Raji (cell line): Measurements from ENCODE around the gene PIM1.

Experiments used
- POLR2A ChIP-seq: IDR thresholded peaks from 2 replicates; pipeline ENCODE4 v1.6.1; 2011; ENCODE audit warnings: low read depth, low read length, control low read depth; ENCODE audit not compliant: insufficient read depth

The PIM1 gene

DNA sequence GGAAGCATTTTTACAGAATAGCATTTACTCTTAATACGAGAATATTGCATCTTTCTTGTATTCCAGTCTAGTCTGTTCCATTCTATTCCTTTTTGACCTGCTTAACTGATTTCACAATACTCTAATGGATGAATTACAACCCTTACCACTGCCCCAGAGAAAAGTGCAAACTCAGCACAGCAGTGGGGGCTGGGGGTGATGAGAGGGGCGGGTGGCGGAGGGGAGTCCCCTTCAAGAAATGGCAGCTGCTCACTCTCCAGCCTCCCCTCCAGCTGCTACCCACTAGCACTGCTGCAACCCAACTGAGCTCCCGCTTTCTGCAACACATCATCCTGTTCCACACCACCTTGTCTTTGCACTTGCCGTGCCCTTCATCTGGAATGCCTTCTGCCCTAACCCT is 30.1 kb downstream of the PIM1 start:
- TF ChIP-seq POLR2A: no peak

- TF ChIP-seq POLR2A: no peak
Observed at GRCh38 chr6:37201726-37202125, 31.8 kb downstream of the PIM1 start.

DNA sequence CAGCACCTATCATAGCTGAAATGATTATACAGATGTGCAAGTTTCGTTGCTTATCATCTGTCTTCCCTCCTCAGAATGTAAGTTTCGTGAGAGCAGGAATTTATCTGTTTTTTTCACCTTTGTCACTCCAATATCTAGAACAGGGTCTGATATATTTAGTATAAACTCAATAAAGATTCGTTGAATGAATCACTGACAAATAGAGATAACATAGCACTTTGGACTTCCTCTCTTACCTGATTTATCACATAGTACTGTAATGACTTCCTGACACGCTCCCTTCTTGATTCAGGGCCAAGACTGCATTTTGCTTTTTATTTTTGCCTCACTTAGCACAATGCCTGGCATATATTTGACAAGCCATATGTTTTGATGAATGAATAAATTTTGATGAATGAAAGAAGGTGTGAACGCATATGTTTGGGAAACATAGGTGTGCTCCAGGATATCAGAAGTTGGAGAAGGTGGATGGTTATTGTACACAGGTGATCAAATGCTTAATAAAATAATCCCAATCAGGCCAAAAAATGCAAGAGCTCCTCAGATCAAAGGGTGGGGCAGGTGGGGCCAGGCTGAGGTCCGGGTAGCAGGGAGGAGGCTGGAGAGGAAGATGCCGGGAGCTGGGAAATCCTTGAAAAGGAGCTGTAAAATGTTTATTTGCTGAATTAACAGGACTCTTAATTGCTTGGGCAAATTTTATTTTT is 33.0 kb downstream of the PIM1 start:
- TF ChIP-seq POLR2A: no peak

- TF ChIP-seq POLR2A: no peak
Observed at GRCh38 chr6:37204014-37204751, 34.2 kb downstream of the PIM1 start.

GRCh38 chr6:37205175-37205996 is 35.4 kb downstream of the PIM1 start:
- TF ChIP-seq POLR2A: no peak

DNA sequence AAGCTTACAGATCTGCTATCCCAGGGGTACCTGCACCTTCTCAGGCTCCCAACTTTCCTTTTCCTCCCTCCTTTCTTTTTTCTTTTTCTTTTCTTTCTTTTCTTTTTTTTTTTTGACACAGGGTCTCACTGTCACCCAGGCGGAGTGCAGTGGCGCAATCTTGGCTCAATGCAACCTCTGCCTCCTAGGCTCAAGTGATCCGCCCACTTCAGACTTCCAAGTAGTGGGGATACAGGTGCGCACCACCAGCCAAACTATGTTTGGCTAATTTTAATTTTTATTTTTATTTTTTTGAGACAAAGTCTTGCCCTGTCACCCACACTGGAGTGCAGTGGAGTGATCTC is 36.0 kb downstream of the PIM1 start:
- no peak for TF ChIP-seq POLR2A

GRCh38 chr6:37206622-37207021 is 36.7 kb downstream of the PIM1 start:
- TF ChIP-seq POLR2A: no peak

DNA sequence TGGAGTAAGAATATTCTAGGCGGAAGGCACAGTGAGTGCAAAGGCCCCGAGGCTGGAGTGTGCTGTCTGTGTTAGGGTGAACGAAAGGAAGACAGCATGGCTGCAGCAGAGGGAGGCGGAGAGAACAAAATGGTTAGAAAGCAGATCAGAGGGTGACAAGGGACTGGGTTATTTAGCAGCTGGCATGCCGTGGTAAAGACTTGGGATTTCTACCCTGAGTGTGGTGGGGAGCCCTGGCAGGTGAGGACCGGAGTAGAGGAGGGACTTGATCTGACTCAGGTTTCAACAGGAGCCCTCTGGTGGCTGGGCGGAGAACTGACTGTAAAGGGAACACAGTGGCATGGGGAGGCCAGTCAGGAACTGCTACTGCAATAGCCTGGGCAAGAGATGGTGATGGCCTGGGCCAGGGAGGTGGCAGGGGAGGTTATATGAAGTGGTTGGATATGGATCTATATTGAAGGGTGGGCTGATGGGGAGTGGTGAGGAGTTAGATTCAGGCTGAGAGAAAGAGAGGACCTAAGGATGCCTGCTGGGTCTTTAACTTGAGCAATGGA is 38.0 kb downstream of the PIM1 start:
- no peak for TF ChIP-seq POLR2A

GRCh38 chr6:37208793-37209192 is 38.8 kb downstream of the PIM1 start:
- no peak for TF ChIP-seq POLR2A

DNA sequence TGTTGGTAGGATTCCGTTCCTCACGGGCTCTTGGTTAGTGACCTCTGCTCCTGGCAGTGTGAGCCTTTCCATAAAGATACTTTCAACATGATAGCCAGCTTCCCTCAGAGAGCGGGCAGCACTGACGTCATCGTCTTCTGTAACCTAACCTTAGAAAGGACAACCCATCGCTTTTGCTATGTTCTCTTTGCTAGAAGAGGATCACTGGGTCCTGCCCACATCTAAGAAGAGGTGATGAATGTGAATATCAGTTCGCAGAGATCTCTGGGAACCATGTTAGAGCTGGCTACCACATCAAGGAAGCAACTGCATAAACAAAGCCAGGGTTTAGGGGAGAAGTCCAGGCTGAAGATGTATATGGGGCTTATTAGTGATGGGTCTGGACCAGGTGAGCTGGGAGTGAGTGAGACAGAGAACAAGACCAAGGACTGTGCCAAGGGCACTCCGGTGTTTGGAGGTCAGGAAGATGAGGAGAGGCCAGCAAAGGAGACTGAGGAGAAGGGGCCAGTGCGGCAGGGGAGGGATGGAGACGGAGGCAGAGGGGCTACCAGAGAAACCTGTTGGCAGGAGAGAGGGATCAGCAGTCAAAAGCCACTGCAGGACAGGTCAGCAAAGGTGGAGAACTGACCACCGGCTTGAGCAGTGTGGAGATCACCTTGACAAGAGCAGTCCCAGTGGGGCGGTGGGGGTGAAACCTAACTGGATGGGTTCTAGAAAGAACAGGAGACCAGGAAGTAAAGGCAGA is 39.7 kb downstream of the PIM1 start:
- no peak for TF ChIP-seq POLR2A

- TF ChIP-seq POLR2A: no peak
Observed at GRCh38 chr6:37210313-37210968, 40.5 kb downstream of the PIM1 start.

DNA sequence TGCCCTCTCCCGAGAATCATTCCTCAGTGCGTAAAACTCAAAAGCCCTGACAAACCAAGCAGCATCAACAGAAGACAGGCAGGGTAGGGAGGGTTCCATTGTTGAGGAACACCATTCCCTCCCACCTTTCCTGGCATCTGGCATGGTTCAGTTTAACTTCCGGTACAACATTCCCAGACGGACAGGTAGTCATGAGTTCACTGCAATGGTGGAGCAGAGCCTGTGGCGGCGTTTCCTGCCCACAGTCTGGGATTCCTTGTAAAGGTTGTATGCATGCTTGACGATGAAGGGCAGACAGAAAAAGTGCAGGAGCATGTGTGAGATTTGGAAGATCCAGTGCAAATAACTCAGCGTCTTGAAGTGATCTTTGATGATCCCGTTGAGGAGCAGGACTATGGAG is 42.3 kb downstream of the PIM1 start:
- TF ChIP-seq POLR2A: no peak

GRCh38 chr6:37218061-37218460 is 48.1 kb downstream of the PIM1 start:
- no peak for TF ChIP-seq POLR2A

DNA sequence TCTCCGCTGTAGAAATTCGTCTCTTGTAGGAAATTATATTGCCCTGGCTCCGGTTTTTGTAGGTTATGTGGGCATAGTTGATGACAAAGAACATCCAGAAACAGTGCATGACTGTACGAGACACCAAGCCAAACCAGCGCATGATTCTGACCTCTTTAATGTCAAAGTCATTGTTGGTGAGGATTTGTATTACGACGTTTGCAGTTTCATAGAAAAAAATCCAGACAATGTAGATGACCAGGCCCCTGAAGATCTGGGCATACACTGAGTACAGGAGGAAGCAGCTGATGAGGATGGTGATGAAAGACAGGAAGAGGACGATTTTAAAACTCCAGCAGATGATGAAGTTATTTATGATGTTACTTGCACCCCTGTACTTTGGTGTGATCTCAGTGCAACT is 48.6 kb downstream of the PIM1 start:
- TF ChIP-seq POLR2A: no peak
